Stimulated activated CD4-positive, alpha-beta T cell treated with anti-CD3 and anti-CD28 coated beads, Interleukin-15, amount 100 ng/mL, for 48 hours (primary cell): ENCODE measurements around the gene CSMD2.

ENCODE experiments used
- DNase-seq, 2 donors: peaks; one replicate each; pipeline ENCODE4 v3.0.0-alpha.2; 2020; ENCODE audit warnings: low read depth in 2 of 2

Gene CSMD2

DNA sequence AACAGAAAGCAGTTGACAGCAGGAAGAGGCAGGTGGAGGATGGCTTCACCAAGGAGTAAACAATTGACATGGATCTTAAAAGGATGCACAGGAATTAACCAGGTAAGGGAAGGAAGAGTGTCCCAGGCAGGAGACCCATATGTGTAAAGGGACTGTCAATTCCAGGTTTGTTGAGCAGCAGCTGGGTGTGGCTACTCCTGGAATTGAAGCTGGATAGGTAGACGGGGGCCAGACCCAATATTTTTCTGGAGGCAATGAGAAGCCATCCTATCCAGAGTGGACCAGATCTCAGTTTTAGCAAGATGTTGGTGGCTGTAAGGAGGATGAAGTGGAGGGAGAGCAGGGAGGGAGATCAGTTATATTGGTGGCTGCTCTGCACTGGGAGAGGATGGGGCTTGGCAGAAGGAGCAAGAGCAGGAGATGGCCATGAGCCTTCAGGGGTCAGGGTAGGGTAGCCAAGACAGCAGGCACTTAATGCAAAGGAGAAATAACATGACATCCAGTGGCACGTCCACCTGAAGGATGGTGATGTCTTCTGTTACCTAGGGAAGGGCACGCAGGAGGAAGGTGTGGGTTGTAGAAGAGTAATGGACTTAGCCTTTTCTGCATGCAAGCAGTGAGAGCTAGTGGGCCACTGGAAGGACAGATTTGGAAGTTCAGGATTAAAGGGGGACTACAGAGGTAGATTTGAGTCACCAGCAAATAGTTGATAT, 447.9 kb downstream of the CSMD2 start:
- DNase-seq = no peak

- DNase-seq = no peak
These were observed 449.7 kb downstream of the CSMD2 start for GRCh38 chr1:33715195-33715811.

- no peak for DNase-seq
These were observed 450.6 kb downstream of the CSMD2 start for GRCh38 chr1:33714421-33714820.

DNA sequence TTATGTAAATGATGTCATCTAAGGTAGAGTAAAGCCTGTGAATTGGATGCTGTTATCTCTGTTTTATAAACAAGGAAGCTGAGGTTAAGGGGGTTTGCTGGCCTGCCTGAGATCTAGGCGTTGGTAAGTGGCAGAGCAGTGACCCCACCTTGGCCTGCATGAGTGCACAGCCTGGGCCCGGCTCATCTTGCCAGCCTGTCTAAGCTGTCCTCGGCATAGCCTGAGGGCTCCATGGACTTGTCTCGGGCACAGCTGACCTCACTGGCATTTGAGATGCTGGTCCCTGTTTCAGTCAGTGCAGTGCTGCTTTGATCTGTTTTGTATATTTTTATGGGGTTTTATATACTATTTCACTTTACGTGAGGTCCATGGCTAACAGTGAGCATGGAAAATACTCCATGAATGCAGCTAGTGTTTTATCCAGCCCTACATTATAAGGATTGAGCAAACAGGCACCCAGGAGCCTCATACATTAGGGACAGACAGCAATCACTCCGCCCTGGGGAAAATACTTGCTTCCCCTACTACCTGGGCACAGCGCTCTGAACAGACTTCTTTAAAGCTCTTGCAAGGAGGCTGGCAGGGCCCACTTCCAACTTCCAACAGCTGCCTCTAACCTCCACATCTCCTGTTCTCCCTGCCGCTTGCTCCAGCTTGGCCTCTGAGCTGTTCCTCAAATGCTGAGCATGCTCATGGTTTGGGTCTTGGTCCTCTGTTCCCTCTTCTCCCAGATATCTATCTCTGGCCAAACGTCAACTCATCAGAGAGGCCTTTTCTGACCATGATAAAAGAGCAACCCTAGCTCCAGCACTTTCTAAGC, 451.8 kb downstream of the CSMD2 start:
- DNase-seq = no peak

- no peak for DNase-seq
These were observed 452.8 kb downstream of the CSMD2 start for GRCh38 chr1:33712186-33712585.

DNA sequence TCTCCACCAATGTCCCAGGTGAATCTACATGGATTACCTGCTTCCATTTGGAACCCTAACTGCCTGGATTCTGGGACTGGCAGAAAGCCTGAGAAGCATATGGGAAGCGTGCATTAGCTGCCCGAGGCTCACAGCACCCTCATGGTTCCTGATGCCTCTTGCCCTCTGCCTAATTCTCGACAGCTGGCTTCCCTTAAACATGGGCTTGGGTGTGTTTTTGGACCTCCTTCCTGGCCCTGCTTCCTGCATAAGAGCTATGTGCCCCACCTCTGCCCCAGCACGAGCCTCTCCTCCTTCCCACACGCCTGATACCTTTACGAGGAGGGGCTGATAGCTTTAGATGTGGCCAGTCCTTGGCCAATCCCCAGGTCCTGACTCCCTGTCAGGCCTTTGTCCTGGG, 453.5 kb downstream of the CSMD2 start:
- DNase-seq = no peak

GRCh38 chr1:33710967-33711366, 454.1 kb downstream of the CSMD2 start:
- DNase-seq = no peak

DNA sequence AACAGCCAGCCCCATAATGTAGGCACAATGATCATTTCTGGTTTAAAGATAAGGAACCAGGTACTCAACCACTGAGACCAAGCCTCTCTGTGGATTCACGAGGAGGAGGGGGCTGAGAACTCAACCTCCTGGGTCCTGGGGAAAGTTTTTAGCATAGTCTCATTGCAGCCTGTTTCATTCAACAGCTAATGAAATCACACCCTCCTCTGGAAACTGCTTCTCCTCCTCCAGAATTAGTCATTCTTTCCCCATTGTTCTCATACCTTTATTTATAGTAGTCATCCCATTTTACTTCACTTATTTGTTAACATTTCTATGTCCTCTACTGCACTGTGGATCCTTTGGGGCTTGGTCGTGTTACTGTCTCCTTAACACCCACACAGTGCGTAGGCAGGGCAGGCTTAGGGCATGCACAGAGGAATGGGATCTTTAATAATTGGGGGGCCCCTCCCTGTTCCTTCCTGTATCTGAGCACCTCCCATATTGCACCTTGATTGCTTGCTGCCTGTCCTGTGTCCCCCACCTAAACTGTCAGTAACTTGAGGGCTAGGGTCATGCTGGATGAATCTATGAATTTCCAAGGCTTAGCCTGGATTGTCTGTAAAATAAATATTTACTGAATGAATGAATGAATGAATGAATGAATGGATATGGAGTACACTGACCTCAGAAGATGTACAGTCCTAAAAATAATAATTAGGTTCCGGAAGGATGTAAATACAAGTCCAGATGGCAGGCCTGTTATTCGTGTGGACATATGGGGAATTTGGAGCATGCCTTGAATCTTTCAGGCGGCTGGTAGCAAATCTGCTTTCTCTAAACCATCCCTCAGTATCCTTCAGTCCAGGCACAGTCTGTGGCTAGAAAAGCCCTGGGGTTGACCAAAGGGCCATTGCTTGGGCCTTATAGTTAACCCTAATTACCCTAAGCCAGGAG, 455.0 kb downstream of the CSMD2 start:
- no peak for DNase-seq

DNA sequence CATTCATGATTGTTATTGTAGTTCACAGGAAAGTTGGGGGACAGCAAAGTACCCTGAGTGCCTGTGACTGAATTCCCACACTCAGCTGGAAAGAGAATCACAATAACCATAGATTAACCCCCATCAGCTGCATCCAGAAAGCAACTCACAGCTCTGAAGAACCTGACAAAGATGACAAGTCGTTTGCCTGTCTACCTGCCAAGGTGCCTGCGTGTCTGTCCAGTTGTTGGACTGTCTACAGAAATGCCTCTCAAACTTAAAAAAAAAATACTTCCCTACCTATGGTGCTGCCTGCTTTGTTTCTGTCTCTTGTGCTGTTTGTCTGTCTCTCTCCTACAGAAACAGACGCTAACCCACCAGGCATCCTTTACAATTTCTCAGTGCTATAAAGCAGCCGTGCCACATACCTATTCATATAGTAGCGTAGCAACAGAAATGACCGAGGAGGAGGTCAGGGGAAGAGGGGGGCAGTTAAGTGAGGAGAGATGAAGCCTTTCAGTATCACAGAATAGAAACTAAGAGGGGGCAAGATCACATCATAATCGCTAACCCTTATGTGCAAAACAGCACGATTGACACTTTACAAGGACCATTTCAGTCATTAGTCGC, 455.8 kb downstream of the CSMD2 start:
- DNase-seq = no peak

DNA sequence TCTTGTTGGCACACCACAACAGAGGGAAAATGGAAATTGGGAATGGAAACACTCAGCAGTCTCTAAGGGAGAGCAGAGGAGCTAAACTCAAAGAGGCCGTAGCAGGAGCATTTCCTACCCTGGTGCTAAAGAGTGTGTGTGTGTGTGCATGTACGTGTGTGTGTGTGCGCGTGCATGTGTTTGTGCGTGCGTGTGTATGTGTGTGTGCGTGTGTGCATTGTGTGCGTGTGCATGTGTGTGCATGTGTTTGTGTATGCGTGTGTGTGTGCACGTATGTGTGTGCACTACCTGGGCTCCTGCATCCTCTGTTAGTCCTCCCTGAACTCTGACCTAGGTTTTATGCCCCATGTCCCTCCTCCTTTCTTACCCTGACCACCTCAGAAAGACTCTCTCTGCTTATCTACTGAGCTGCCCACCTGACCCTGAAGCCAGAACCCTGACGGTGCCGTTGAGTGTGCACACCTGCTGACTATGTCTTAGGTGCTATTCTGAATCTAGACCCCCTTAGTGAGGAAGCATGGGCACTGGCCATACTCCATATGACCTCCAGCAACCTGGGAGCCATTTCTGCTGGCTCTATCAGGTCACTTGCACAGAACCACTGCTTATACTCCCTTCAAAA, 458.3 kb downstream of the CSMD2 start:
- DNase-seq = no peak

DNA sequence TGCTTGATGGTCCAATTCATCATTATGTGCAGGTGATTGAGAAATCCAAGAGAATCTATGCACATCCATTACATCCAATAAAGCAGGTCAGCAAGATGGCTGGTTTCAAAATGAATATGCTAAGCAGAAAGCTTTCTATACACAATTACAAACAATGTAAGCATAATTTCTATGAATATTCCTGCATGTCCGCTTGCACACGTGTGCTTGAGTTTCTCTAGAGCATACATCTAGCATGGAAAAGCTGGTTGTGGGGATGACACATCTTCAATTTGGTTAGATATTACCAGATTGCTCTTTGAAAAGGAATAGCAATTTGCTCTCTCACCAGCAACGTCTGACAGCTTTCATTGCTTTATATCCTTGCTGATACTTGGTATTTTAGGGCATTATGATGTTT, 461.6 kb downstream of the CSMD2 start:
- no peak for DNase-seq

DNA sequence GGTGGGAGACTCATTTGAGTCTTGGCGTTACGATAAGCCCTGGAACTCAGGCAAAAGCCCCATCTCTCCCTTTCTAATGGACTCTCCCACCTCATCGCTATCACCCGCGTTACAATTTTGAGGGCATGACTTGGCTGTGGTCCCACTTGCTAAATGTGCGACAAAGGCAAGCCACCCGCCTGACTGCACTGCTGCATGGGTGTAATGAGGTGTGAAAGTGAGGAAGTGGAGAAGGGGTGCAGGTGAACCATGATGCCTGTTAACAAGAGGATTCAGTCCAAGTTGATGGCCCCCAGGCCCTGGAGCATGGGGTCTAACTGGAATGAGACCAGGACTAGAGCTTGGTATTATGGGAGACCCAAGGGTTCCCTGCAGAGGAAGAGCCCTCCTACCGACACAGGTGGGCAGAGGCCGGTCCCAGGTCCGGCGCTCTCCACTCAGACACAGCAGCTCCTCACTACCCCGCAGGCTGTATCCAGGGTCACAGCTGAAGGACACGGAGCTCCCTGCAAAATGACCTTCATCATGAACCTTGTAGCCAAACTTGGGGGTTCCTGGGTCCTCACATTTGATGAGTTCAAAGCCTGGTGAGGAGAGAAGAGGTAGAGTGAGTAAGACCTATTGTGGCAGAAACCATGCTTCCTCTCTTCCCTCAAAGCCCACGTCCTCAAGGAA, 466.5 kb downstream of the CSMD2 start:
- DNase-seq = no peak

DNA sequence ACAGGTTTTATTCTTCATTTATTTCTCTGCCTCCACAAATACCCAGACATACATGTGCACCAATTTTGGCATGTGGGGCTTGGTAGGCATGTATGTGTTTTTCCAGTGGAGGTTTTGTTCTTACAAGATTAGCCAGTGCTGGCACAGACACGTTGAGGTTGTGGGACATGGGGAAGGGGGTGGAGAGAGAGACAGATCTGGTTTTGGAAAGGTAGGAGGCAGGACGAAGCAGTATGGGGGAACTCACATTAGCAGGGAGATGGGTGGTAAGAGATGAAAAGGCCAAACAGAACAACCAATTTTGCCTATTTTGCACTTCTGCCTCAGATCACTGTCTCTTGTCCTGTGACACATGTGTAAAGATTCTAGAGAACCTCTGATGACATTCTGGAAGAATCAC, 467.2 kb downstream of the CSMD2 start:
- DNase-seq = no peak

GRCh38 chr1:33696962-33697361, 468.1 kb downstream of the CSMD2 start:
- no peak for DNase-seq

- no peak for DNase-seq
These were observed 468.7 kb downstream of the CSMD2 start for GRCh38 chr1:33696311-33696710.

GRCh38 chr1:33692206-33693188, 472.5 kb downstream of the CSMD2 start:
- no peak for DNase-seq

DNA sequence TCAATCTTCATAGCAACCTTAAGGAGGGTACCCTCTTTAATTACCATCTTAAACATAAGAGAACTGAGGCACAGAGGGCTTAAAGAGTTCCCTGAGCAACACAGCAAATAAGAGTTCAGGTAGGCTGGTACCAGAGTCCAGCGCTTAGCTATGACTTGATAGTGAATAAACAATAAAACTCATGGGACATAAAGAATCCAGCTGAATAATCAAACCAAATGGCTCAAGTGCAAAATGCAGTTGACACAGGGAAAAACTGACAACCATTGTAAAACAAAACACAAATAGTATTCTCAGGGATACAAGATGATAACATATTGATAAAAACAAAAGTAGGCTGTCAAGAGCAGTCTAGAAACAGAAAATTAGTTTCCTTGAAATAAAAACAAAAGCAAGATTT, 478.0 kb downstream of the CSMD2 start:
- DNase-seq = no peak

DNA sequence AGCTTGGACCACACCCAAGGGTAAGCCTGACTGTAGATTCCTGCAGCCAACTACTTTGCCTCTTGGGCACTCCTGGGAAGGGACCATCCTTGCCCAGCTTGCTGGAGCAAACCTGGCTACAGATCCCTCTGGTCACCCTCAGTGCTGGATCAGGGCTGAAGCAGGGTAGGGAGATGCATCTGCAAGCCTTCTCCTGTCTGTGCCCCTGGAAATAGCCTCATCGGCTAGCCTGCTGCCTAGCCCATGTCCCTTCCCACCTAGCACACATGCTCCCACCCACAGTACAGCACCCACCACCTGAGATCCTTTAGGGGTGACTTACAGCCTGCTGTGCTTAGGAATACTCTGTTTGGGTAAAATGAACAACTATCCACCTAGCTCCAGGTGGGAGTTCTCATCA, 478.5 kb downstream of the CSMD2 start:
- DNase-seq = no peak

- no peak for DNase-seq
These were observed 479.8 kb downstream of the CSMD2 start for GRCh38 chr1:33685256-33685655.
